ENCODE data around the gene HOXA13.

HOXA13 gene

GRCh38 chr7:27238979-27239386 is 39.1 kb upstream of the HOXA13 start:
- H3K9me3 ChIP-seq: no peaks in the 10 kb centered on the region

GRCh38 chr7:27237735-27238334 is 37.9 kb upstream of the HOXA13 start:
- Histone ChIP-seq H3K36me3 (no peaks in the 10 kb centered on the region), H3K4me3 (no peak overlapping the region), H3K27me3 (peaks cover 0 to 87% of the 10 kb centered on the region in 2 donors), H3K9me3 (no peaks in the 10 kb centered on the region), H3K4me1 (peaks cover 0 to 32% (median 28%) of the 10 kb centered on the region in 4 donors), H3K27ac (no peak overlapping the region)
- TF ChIP-seq CTCF (IDR thresholded peaks at IDR 0.05): no peak
- DNase-seq: peak in 1 of 2 donors; percentile 34
- intact Hi-C loops (cut with DNase I; ENCODE audit: low total_unique reads): no loop called here

More at GRCh38 chr7:27238979-27239386, 39.1 kb upstream of the HOXA13 start:
- Histone ChIP-seq H3K27me3 (peaks cover 0 to 93% of the 10 kb centered on the region in 2 donors), H3K36me3 (no peaks in the 10 kb centered on the region), H3K4me3 (no peak overlapping the region), H3K4me1 (peaks cover 0 to 43% (median 37%) of the 10 kb centered on the region in 4 donors), H3K27ac (no peak overlapping the region)
- no peak for TF ChIP-seq CTCF (IDR thresholded peaks at IDR 0.05)
- DNase-seq: peak in 1 of 2 donors; percentile 64
- intact Hi-C loops (cut with DNase I; ENCODE audit: low total_unique reads): no loop called here

GRCh38 chr7:27235387-27236311 is 35.8 kb upstream of the HOXA13 start:
- DNase-seq: peak in 1 of 2 donors; percentile 37
- Histone ChIP-seq H3K27ac (no peak overlapping the region), H3K4me3 (peak overlapping the region; percentile 13 to 46), H3K4me1 (peaks cover 0 to 24% (median 20%) of the 10 kb centered on the region in 4 donors), H3K9me3 (no peaks in the 10 kb centered on the region), H3K36me3 (no peaks in the 10 kb centered on the region), H3K27me3 (peaks cover 0 to 71% of the 10 kb centered on the region in 2 donors)
- TF ChIP-seq CTCF (IDR thresholded peaks at IDR 0.05): no peak
- intact Hi-C loops (cut with DNase I; ENCODE audit: low total_unique reads): no loop called here

GRCh38 chr7:27229448-27229847 is 29.6 kb upstream of the HOXA13 start:
- Histone ChIP-seq H3K27ac (no peak overlapping the region), H3K36me3 (no peaks in the 10 kb centered on the region), H3K4me3 (no peak overlapping the region), H3K9me3 (no peaks in the 10 kb centered on the region), H3K4me1 (peaks cover 0 to 5% (median 0%) of the 10 kb centered on the region in 4 donors), H3K27me3 (peaks cover 0 to 33% of the 10 kb centered on the region in 2 donors)
- TF ChIP-seq CTCF (IDR thresholded peaks at IDR 0.05): no peak
- peak; percentile 4 to 12 for DNase-seq
- intact Hi-C loops (cut with DNase I; ENCODE audit: low total_unique reads): no loop called here

- intact Hi-C loops (cut with DNase I; ENCODE audit: low total_unique reads): no loop called here
- no peak for TF ChIP-seq CTCF (IDR thresholded peaks at IDR 0.05)
- peaks cover 0 to 5% (median 0%) of the 10 kb centered on the region in 4 donors for H3K4me1 ChIP-seq
- H3K36me3 ChIP-seq: no peaks in the 10 kb centered on the region
- peak in 1 of 2 donors; percentile 55 for DNase-seq
- H3K4me3 ChIP-seq: no peak overlapping the region
- no peak overlapping the region for H3K27ac ChIP-seq
- peaks cover 0 to 41% of the 10 kb centered on the region in 2 donors for H3K27me3 ChIP-seq
- peaks cover 0 to 4% (median 0%) of the 10 kb centered on the region in 3 donors for H3K9me3 ChIP-seq
Observed at GRCh38 chr7:27224983-27225934, 25.4 kb upstream of the HOXA13 start.
